Psoas muscle (tissue), 8 donors: ENCODE measurements around the gene CLIP1. TPM values are rescaled to one million over a fixed set of nuclear protein-coding genes. Genes with fewer than 3 reads are reported as not detected.

Source experiments
- ATAC-seq, 4 donors: fragments of 200-7000 bp; cut with Tn5 transposase; one replicate each; pipeline ENCODE4 v1.9.1; 2020; ENCODE audit warnings: moderate library complexity in 3 of 4, mild to moderate bottlenecking in 2 of 4
- DNase-seq, 2 donors: peaks; one replicate each; pipeline ENCODE4 v3.0.0-alpha.2; 2020
- H3K27ac ChIP-seq: fragments of 200-600 bp; one replicate; pipeline ENCODE4 v1.8.0; 2022
- H3K27me3 ChIP-seq, 3 donors: fragments of 200-600 bp in 1 of 3; one replicate each; pipeline versions ENCODE4 v1.6.1 to v1.8.0; 2013 to 2022; ENCODE audit warnings: low read length in 2 of 3, mild to moderate bottlenecking in 2 of 3, moderate library complexity in 1 of 3; ENCODE audit not compliant: insufficient read depth in 3 of 3
- H3K36me3 ChIP-seq, 2 donors: fragments of 200-600 bp in 1 of 2; one replicate each; pipeline versions ENCODE4 v1.6.1 to v1.8.0; 2013 to 2022; ENCODE audit warnings: low read depth in 1 of 2, mild to moderate bottlenecking in 1 of 2, moderate library complexity in 1 of 2; ENCODE audit not compliant: insufficient read depth in 1 of 2
- H3K4me1 ChIP-seq: fragments of 200-600 bp; one replicate; pipeline ENCODE4 v1.8.0; 2022
- H3K4me3 ChIP-seq: fragments of 200-600 bp; one replicate; pipeline ENCODE4 v1.8.0; 2022; ENCODE audit warnings: mild to moderate bottlenecking
- H3K9me3 ChIP-seq: fragments of 200-600 bp; one replicate; pipeline ENCODE4 v1.8.0; 2022
- CTCF ChIP-seq: fragments of 200-600 bp; IDR thresholded peaks from one replicate; pipeline ENCODE4 v1.8.0; 2022; ENCODE audit warnings: antibody characterized with exemption
- WGBS, 3 donors: extraction: QIAGEN DNeasy Blood & Tissue Kit; methylation state at CpG; one replicate each; pipeline versions ENCODE4 v1.1.6 to v1.1.7; 2013; 5-methylcytosine and 5-hydroxymethylcytosine counted together
- intact Hi-C, 2 donors: fragments of 100-400 bp; cut with DNase I; formaldehyde crosslinking; loops; one replicate each; pipeline versions ENCODE4 v1.11.0 to v1.14.2; 2022
- polyA plus RNA-seq, 3 donors: library from polyadenylated mRNA; stranded (reverse); fragments of 200-250 nt; gene quantifications; one replicate each; pipeline ENCODE4 v1.2.3, GENCODE V29; 2013
- total RNA-seq, 4 donors: library from RNA; stranded (reverse); fragmentation: NEBNext Ultra II Directional in 2 of 4; extraction: Animal tissue kit (Norgen Biotek cat#: 25700) in 2 of 4; gene quantifications; one replicate each; pipeline versions ENCODE4 v1.2.1 to v1.2.4, GENCODE V29; 2021 to 2023
- donor health status: healthy with polysubstance abuse.
- donor health status: DM: no; HTN: no; CAD: no; lungs with moderate emphysema.
- donor health status: Bipolar disorder and iron deficiency.
- donor health status: healthy.
- donor health status: DM: yes; HTN: yes; CAD: no.
- donor health status: DM: no; HTN: no; CAD: no.
- donor health status: DM: no; HTN: no; CAD: no.
- donor health status: DM: yes; HTN: yes; CAD: no.

The CLIP1 gene
- total and polyA plus RNA-seq, 7 donors = 235 to 639 (median 458) TPM

- intact Hi-C loops = no loop called here
- no peak overlapping the region for H3K27ac ChIP-seq
- 93 to 96% (median 93%) methylated on average over 14 of the region's 14 CpGs for WGBS, 3 donors
- H3K4me1 ChIP-seq = no peaks in the 10 kb centered on the region
- TF ChIP-seq CTCF = no peak
- ATAC-seq (no peak), DNase-seq (no peak)
- no peaks in the 10 kb centered on the region for H3K27me3 ChIP-seq
- H3K36me3 ChIP-seq = peaks cover 9 to 98% of the 10 kb centered on the region in 2 donors
- H3K9me3 ChIP-seq = no peaks in the 10 kb centered on the region
- no peak overlapping the region for H3K4me3 ChIP-seq
These were observed 124.3 kb downstream of the CLIP1 start for GRCh38 chr12:122298071-122298748.

- Histone ChIP-seq H3K36me3 (peaks cover 9 to 98% of the 10 kb centered on the region in 2 donors), H3K27me3 (no peaks in the 10 kb centered on the region), H3K27ac (no peak overlapping the region), H3K9me3 (no peaks in the 10 kb centered on the region), H3K4me3 (no peak overlapping the region), H3K4me1 (no peaks in the 10 kb centered on the region)
- no peak for DNase-seq
- TF ChIP-seq CTCF = no peak
- peak in 2 of 4 donors; percentile 14 for ATAC-seq
- 90 to 97% (median 93%) methylated on average over 9 of the region's 9 CpGs for WGBS, 3 donors
- intact Hi-C loops = no loop called here
These were observed 125.0 kb downstream of the CLIP1 start for GRCh38 chr12:122297494-122297893.

GRCh38 chr12:122295877-122296276, 126.6 kb downstream of the CLIP1 start:
- Histone ChIP-seq H3K27me3 (no peaks in the 10 kb centered on the region), H3K36me3 (peaks cover 9 to 98% of the 10 kb centered on the region in 2 donors), H3K4me3 (no peak overlapping the region), H3K27ac (no peak overlapping the region), H3K4me1 (no peaks in the 10 kb centered on the region), H3K9me3 (no peaks in the 10 kb centered on the region)
- ATAC-seq = no peak
- no peak for TF ChIP-seq CTCF
- intact Hi-C loops = no loop called here
- DNase-seq = no peak

GRCh38 chr12:122293081-122293480, 129.4 kb downstream of the CLIP1 start:
- Histone ChIP-seq H3K4me3 (no peak overlapping the region), H3K9me3 (no peaks in the 10 kb centered on the region), H3K4me1 (no peaks in the 10 kb centered on the region), H3K36me3 (peaks cover 10 to 99% of the 10 kb centered on the region in 2 donors), H3K27me3 (no peaks in the 10 kb centered on the region), H3K27ac (no peak overlapping the region)
- intact Hi-C loops = no loop called here
- 95 to 97% (median 97%) methylated on average over 3 of the region's 3 CpGs for WGBS, 3 donors
- DNase-seq (no peak), ATAC-seq (no peak)
- TF ChIP-seq CTCF = no peak

- H3K4me3 ChIP-seq = no peak overlapping the region
- H3K27me3 ChIP-seq = no peaks in the 10 kb centered on the region
- H3K9me3 ChIP-seq = no peaks in the 10 kb centered on the region
- peaks cover 7 to 99% of the 10 kb centered on the region in 2 donors for H3K36me3 ChIP-seq
- DNase-seq = no peak
- no peaks in the 10 kb centered on the region for H3K4me1 ChIP-seq
- peak in 3 of 4 donors; percentile 5 to 23 (median 18) for ATAC-seq
- TF ChIP-seq CTCF = no peak
- WGBS, 3 donors = 83 to 91% (median 87%) methylated on average over 8 of the region's 8 CpGs
- intact Hi-C loops = no loop called here
- H3K27ac ChIP-seq = no peak overlapping the region
These were observed 131.0 kb downstream of the CLIP1 start for GRCh38 chr12:122291431-122291830.
